NB4 (cell line): ENCODE measurements around the gene GPR132.

Source experiments
- DNase-seq: peaks from one replicate; pipeline ENCODE4 v3.0.0; 2010; ENCODE audit warnings: low read depth
- H3K4me3 ChIP-seq: one replicate; pipeline ENCODE4 v1.5.1; 2011; ENCODE audit warnings: mild to moderate bottlenecking, low read depth, low read length, moderate library complexity
- CTCF ChIP-seq: IDR thresholded peaks from one replicate; pipeline ENCODE4 v1.5.1; 2012; ENCODE audit warnings: low read depth, low read length
- MAX ChIP-seq: IDR thresholded peaks from 2 replicates; pipeline ENCODE4 v1.6.1; 2011; ENCODE audit warnings: low read depth, low read length
- MYC ChIP-seq: IDR thresholded peaks from 2 replicates; pipeline ENCODE4 v1.6.1; 2011; ENCODE audit warnings: low read depth, low read length
- POLR2A ChIP-seq: IDR thresholded peaks from 2 replicates; pipeline ENCODE4 v1.6.1; 2011; ENCODE audit warnings: mild to moderate bottlenecking; ENCODE audit not compliant: insufficient read length; ENCODE audit errors: extremely low read depth

Gene GPR132

GRCh38 chr14:105102893-105103292 is 37.7 kb upstream of the GPR132 start:
- TF ChIP-seq MAX = no peak
- no peak for TF ChIP-seq MYC
- no peak for TF ChIP-seq CTCF
- no peak for TF ChIP-seq POLR2A
- no peak for DNase-seq
- no peak overlapping the region for H3K4me3 ChIP-seq

- TF ChIP-seq MAX = no peak
- TF ChIP-seq CTCF = no peak
- TF ChIP-seq POLR2A = no peak
- no peak for TF ChIP-seq MYC
- no peak for DNase-seq
- H3K4me3 ChIP-seq = no peak overlapping the region
These were observed 37.2 kb upstream of the GPR132 start for GRCh38 chr14:105102361-105102870.

- H3K4me3 ChIP-seq = no peak overlapping the region
These were observed 35.7 kb upstream of the GPR132 start for GRCh38 chr14:105100910-105101309.

GRCh38 chr14:105099778-105100177 is 34.5 kb upstream of the GPR132 start:
- H3K4me3 ChIP-seq = no peak overlapping the region
- no peak for DNase-seq
- TF ChIP-seq CTCF (no peak), MYC (no peak), POLR2A (no peak), MAX (no peak)

More at GRCh38 chr14:105100910-105101309, 35.7 kb upstream of the GPR132 start:
- TF ChIP-seq CTCF = no peak
- no peak for TF ChIP-seq MAX
- no peak for TF ChIP-seq MYC
- no peak for DNase-seq

DNA sequence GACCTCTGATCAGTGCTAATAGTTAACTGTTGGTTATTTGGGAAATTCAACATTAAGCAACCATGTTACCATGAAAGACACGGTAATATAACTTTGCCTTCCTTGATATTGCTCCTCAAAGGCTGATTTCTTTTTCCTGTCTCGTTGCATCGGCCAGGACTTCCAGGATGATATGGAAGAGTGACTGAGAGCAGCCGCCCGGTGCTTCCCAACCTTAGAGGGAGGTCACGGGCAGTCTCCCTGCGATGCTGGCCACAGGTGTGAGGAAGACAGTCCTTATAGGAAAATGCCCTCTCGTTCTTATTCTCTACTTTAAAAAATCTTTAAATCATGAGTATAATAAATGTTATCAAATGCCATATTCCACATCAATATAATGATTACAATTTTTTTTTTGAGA is 33.1 kb upstream of the GPR132 start:
- H3K4me3 ChIP-seq = no peak overlapping the region
- no peak for DNase-seq
- TF ChIP-seq POLR2A (no peak), MYC (no peak), MAX (no peak), CTCF (no peak)

DNA sequence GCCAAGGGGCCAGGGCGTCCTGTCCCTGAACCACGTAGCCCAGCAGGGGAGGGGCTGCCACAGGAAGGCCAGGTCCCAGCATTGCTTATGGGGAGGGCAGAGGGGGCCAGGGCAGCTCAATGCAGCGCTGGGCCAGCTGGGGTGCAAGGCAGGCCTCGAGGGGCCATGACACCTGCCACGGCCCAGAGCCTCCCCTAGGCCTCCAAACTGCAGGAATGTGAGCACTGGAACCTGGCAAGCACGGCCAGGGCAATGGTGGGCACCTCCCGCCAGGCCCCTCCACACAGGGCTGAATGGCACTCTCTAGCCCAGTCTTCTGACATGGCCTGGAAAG is 32.5 kb upstream of the GPR132 start:
- DNase-seq = no peak
- no peak for TF ChIP-seq CTCF

More for the DNA sequence above, 32.5 kb upstream of the GPR132 start:
- H3K4me3 ChIP-seq = no peak overlapping the region
